GM06990 (cell line): ENCODE results near the gene PRICKLE4.

Experiments
- DNase-seq: peaks from one replicate; pipeline ENCODE4 v3.0.0-alpha.2; 2011; ENCODE audit not compliant: insufficient read length; ENCODE audit errors: extremely low read depth
- H3K27me3 ChIP-seq: replicated peaks from 2 replicates; pipeline ENCODE4 v1.6.0; 2011; ENCODE audit warnings: low read length; ENCODE audit not compliant: control insufficient read depth, insufficient read depth
- H3K36me3 ChIP-seq: 2 replicates; pipeline ENCODE4 v1.5.1; 2011; ENCODE audit warnings: low read length; ENCODE audit not compliant: control insufficient read depth, insufficient read depth
- H3K4me3 ChIP-seq: replicated peaks from 2 replicates; pipeline ENCODE4 v1.5.1; 2011; ENCODE audit warnings: low read depth, mild to moderate bottlenecking, control low read depth, low read length
- TF ChIP-seq, protein P1 (sequence below): IDR thresholded peaks from 2 replicates; pipeline ENCODE4 v1.5.1; 2011; ENCODE audit warnings: low read length, control low read depth, mild to moderate bottlenecking, inconsistent platforms; ENCODE audit not compliant: insufficient read depth, poor library complexity, severe bottlenecking

PRICKLE4 gene

GRCh38 chr6:41767112-41767833, 13.3 kb upstream of the PRICKLE4 start:
- TF ChIP-seq, protein P1, sequence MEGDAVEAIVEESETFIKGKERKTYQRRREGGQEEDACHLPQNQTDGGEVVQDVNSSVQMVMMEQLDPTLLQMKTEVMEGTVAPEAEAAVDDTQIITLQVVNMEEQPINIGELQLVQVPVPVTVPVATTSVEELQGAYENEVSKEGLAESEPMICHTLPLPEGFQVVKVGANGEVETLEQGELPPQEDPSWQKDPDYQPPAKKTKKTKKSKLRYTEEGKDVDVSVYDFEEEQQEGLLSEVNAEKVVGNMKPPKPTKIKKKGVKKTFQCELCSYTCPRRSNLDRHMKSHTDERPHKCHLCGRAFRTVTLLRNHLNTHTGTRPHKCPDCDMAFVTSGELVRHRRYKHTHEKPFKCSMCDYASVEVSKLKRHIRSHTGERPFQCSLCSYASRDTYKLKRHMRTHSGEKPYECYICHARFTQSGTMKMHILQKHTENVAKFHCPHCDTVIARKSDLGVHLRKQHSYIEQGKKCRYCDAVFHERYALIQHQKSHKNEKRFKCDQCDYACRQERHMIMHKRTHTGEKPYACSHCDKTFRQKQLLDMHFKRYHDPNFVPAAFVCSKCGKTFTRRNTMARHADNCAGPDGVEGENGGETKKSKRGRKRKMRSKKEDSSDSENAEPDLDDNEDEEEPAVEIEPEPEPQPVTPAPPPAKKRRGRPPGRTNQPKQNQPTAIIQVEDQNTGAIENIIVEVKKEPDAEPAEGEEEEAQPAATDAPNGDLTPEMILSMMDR = no peak
- Histone ChIP-seq H3K36me3 (peaks cover 6% of the 10 kb centered on the region), H3K27me3 (no peaks in the 10 kb centered on the region), H3K4me3 (no peak overlapping the region)
- no peak for DNase-seq

DNA sequence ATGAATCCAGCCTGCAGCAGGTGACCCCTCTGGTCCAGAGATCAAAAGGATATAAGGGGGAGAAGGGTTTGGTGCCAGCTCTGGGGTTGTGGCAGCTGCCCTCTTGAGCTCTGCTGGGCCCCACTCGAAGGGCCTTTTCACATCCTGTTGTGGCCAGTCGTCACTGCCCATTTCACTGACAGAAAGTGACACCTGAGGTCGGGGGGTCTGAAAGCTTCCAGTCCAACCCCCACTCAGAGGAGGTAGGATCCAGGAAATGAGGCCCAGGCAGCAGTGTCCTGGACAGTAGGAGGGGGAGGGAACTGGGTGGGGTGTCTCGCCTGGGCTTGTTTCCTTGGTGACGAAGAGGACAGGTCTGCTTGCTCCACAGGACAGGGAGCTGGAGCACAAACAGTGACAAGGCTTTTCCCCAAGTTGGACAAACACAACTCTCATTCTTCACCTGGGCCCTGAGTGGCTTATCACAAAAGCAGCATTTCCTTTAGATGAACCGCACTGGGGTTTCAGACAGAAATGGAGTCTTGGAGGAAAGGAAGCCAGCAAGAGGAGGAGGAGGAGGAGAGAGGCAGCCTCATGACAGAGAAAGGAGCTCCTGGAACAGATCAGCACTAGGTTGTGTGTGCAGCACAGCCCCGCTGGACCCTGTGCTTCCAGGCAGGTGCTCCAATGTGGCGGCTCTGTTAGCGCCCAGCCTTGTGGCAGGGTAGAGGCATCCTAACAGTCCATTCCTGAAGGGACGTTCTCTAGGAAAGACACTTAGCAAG, 11.9 kb upstream of the PRICKLE4 start:
- no peak for DNase-seq
- no peak overlapping the region for H3K4me3 ChIP-seq
- TF ChIP-seq, protein P1 = no peak
- H3K36me3 ChIP-seq = peaks cover 7% of the 10 kb centered on the region
- H3K27me3 ChIP-seq = no peaks in the 10 kb centered on the region

- TF ChIP-seq, protein P1 = no peak
These were observed 11.2 kb upstream of the PRICKLE4 start for GRCh38 chr6:41769376-41769775.

GRCh38 chr6:41770381-41771057, 10.1 kb upstream of the PRICKLE4 start:
- TF ChIP-seq, protein P1 = no peak
- no peaks in the 10 kb centered on the region for H3K27me3 ChIP-seq
- DNase-seq = no peak
- H3K36me3 ChIP-seq = peaks cover 10% of the 10 kb centered on the region
- H3K4me3 ChIP-seq = no peak overlapping the region

More at GRCh38 chr6:41769376-41769775, 11.2 kb upstream of the PRICKLE4 start:
- DNase-seq = no peak
- Histone ChIP-seq H3K36me3 (peaks cover 7% of the 10 kb centered on the region), H3K4me3 (no peak overlapping the region), H3K27me3 (no peaks in the 10 kb centered on the region)

GRCh38 chr6:41771058-41771983, 9.3 kb upstream of the PRICKLE4 start:
- Histone ChIP-seq H3K4me3 (no peak overlapping the region), H3K36me3 (peaks cover 10% of the 10 kb centered on the region), H3K27me3 (no peaks in the 10 kb centered on the region)
- TF ChIP-seq, protein P1 = no peak
- no peak for DNase-seq
